HCT116 (cell line): ENCODE measurements around the gene LILRB3. TPM values are rescaled to one million over a fixed set of nuclear protein-coding genes. Genes with fewer than 3 reads are reported as not detected.

ENCODE experiments used
- ATAC-seq: fragments of 200-7000 bp; cut with Tn5 transposase; 2 replicates; pipeline ENCODE4 v1.9.1; 2020; ENCODE audit warnings: mild to moderate bottlenecking, moderate library complexity
- BruUV-seq: library from RNA; stranded (reverse); fragments of 400-500 nt; replicated peaks from 2 replicates; lab custom pipeline; 2021; lab: Mats Ljungman, UMichigan
- CTCF ChIA-PET: fragments of 300-600 bp; sonication (Branson Sonifier 250); formaldehyde crosslinking; loops from one replicate; lab custom pipeline; 2021; ENCODE audit warnings: antibody characterized with exemption; lab: Charles Lee
- POLR2A ChIA-PET: fragments of 300-600, 350-600 bp; sonication (Branson Sonifier 250); formaldehyde crosslinking; loops from one replicate; lab custom pipeline; 2021; ENCODE audit warnings: antibody characterized with exemption; lab: Charles Lee
- RAD21 ChIA-PET, 2 experiments: fragments of 300-600 bp; sonication (Branson Sonifier 250); formaldehyde crosslinking; loops; one replicate each; lab custom pipeline; 2023; ENCODE audit warnings: low total read pairs in 2 of 2; ENCODE audit not compliant: uncharacterized antibody in 2 of 2, unreplicated experiment in 2 of 2, low non-redundant PET in 1 of 2; lab: Charles Lee
- DNase-seq: peaks from one replicate; pipeline ENCODE4 v3.0.0-alpha.2; 2010; ENCODE audit warnings: low read depth, low spot score
- H2AFZ ChIP-seq: fragments of 200-600 bp; shearing (Covaris generic), sonication (generic); 2 replicates; pipeline ENCODE4 v1.6.1; 2017; ENCODE audit warnings: low read depth, mixed run types, mixed read lengths, antibody characterized with exemption, low read length; ENCODE audit not compliant: poor library complexity, severe bottlenecking
- H3K27ac ChIP-seq: 2 replicates; pipeline ENCODE4 v1.5.1; 2012; ENCODE audit warnings: low read depth, low read length
- H3K27me3 ChIP-seq: fragments of 200-600 bp; sonication (generic); 2 replicates; pipeline ENCODE4 v1.6.1; 2016; ENCODE audit warnings: mixed run types, low read length, mixed read lengths; ENCODE audit not compliant: insufficient read depth
- H3K36me3 ChIP-seq, 2 experiments: fragments of 200-500 bp in 1 of 2; fragments of 200-600 bp in 1 of 2; sonication (Bioruptor generic) in 1 of 2; sonication (generic) in 1 of 2; 2 replicates each; pipeline versions ENCODE4 v1.5.1 to v1.6.1; 2014 to 2016; ENCODE audit warnings: low read length in 2 of 2, inconsistent platforms in 1 of 2, mixed read lengths in 1 of 2, mixed run types in 1 of 2; ENCODE audit not compliant: insufficient read depth in 2 of 2, control insufficient read depth in 1 of 2
- H3K4me1 ChIP-seq, 2 experiments: fragments of 200-600 bp in 1 of 2; sonication (generic) in 1 of 2; 2 replicates each; pipeline versions ENCODE4 v1.5.1 to v1.6.1; 2012 to 2017; ENCODE audit warnings: low read length in 2 of 2, inconsistent platforms in 1 of 2, mild to moderate bottlenecking in 1 of 2, mixed read lengths in 1 of 2, mixed run types in 1 of 2, moderate library complexity in 1 of 2; ENCODE audit not compliant: insufficient read depth in 2 of 2, control insufficient read depth in 1 of 2
- H3K4me2 ChIP-seq: fragments of 200-600 bp; sonication (generic); 2 replicates; pipeline ENCODE4 v1.6.1; 2017; ENCODE audit warnings: mixed run types, low read length, mixed read lengths
- H3K4me3 ChIP-seq, 2 experiments: fragments of 200-600 bp in 1 of 2; sonication (generic) in 1 of 2; replicated peaks in 1 of 2; 2 replicates each; pipeline ENCODE4 v1.5.1; 2011 to 2016; ENCODE audit warnings: low read length in 2 of 2, control low read depth in 1 of 2, low read depth in 1 of 2, mild to moderate bottlenecking in 1 of 2, mixed read lengths in 1 of 2, mixed run types in 1 of 2
- H3K79me2 ChIP-seq: fragments of 200-600 bp; sonication (generic); 2 replicates; pipeline ENCODE4 v1.6.1; 2017; ENCODE audit warnings: mild to moderate bottlenecking, mixed run types, low read length, moderate library complexity, mixed read lengths; ENCODE audit not compliant: insufficient read depth
- H3K9ac ChIP-seq: fragments of 200-600 bp; sonication (generic); 2 replicates; pipeline ENCODE4 v1.6.1; 2016; ENCODE audit warnings: low read length, mixed read lengths
- H3K9me2 ChIP-seq: fragments of 200-600 bp; sonication (generic), shearing (Covaris generic); 2 replicates; pipeline ENCODE4 v1.6.1; 2017; ENCODE audit warnings: mixed run types, mild to moderate bottlenecking, moderate library complexity; ENCODE audit not compliant: insufficient read depth
- H3K9me3 ChIP-seq, 2 experiments: fragments of 200-500 bp in 1 of 2; fragments of 200-600 bp in 1 of 2; sonication (Bioruptor generic) in 1 of 2; sonication (generic) in 1 of 2; 2 replicates each; pipeline ENCODE4 v1.6.1; 2014 to 2017; ENCODE audit warnings: low read length in 2 of 2, mixed read lengths in 2 of 2, inconsistent platforms in 1 of 2, low read depth in 1 of 2, mild to moderate bottlenecking in 1 of 2, mixed run types in 1 of 2, moderate library complexity in 1 of 2; ENCODE audit not compliant: control insufficient read depth in 1 of 2, insufficient read depth in 1 of 2
- H4K20me1 ChIP-seq: fragments of 200-600 bp; sonication (generic), shearing (Covaris generic); 2 replicates; pipeline ENCODE4 v1.6.1; 2017; ENCODE audit warnings: mixed run types, mild to moderate bottlenecking, moderate library complexity; ENCODE audit not compliant: insufficient read depth
- ELF1 ChIP-seq: IDR thresholded peaks from 2 replicates; pipeline ENCODE4 v1.6.1; 2012; ENCODE audit warnings: low read depth, borderline replicate concordance
- EZH2phosphoT487 ChIP-seq: fragments of 200-600 bp; IDR thresholded peaks from 2 replicates; pipeline ENCODE4 v1.6.1; 2018; ENCODE audit warnings: antibody characterized with exemption, borderline replicate concordance
- FOSL1 ChIP-seq: IDR thresholded peaks from 2 replicates; pipeline ENCODE4 v1.6.1; 2012; ENCODE audit warnings: low read depth
- JUND ChIP-seq: IDR thresholded peaks from 2 replicates; pipeline ENCODE4 v1.6.1; 2012
- POLR2AphosphoS5 ChIP-seq: IDR thresholded peaks from 2 replicates; pipeline ENCODE4 v1.6.1; 2011; ENCODE audit warnings: mild to moderate bottlenecking, low read depth, low read length, moderate library complexity
- RAD21 ChIP-seq: IDR thresholded peaks from 2 replicates; pipeline ENCODE4 v1.6.1; 2012; ENCODE audit warnings: low read depth, mild to moderate bottlenecking
- REST ChIP-seq: IDR thresholded peaks from 2 replicates; pipeline ENCODE4 v1.6.1; 2012; ENCODE audit warnings: low read depth
- SIN3A ChIP-seq: IDR thresholded peaks from 2 replicates; pipeline ENCODE4 v1.6.1; 2012; ENCODE audit warnings: low read depth
- SP1 ChIP-seq: IDR thresholded peaks from 2 replicates; pipeline ENCODE4 v1.6.1; 2012; ENCODE audit warnings: low read depth
- SRF ChIP-seq: IDR thresholded peaks from 2 replicates; pipeline ENCODE4 v1.6.1; 2012; ENCODE audit warnings: low read depth
- TCF7L2 ChIP-seq: IDR thresholded peaks from 2 replicates; pipeline ENCODE4 v1.7.0; 2011; ENCODE audit warnings: borderline replicate concordance, inconsistent platforms; ENCODE audit not compliant: insufficient read depth, insufficient read length; ENCODE audit errors: extremely low read depth
- YY1 ChIP-seq: IDR thresholded peaks from 2 replicates; pipeline ENCODE4 v1.6.1; 2011; ENCODE audit warnings: low read length, low read depth, moderate library complexity, mild to moderate bottlenecking; ENCODE audit not compliant: insufficient replicate concordance; ENCODE audit errors: extremely low read depth
- intact Hi-C: fragments of 100-400 bp; cut with micrococcal nuclease; formaldehyde crosslinking; loops from 2 replicates; pipeline ENCODE4 v1.10.0; 2022
- total RNA-seq: library from RNA; stranded (reverse); gene quantifications from one replicate; pipeline ENCODE4 v1.2.1, GENCODE V29; 2021; ENCODE audit not compliant: unreplicated experiment
- TF ChIP-seq, protein P1 (sequence below): IDR thresholded peaks from 2 replicates; pipeline ENCODE4 v1.6.1; 2011; ENCODE audit warnings: mild to moderate bottlenecking, low read length, moderate library complexity; ENCODE audit not compliant: insufficient replicate concordance; ENCODE audit errors: extremely low read depth

LILRB3 gene
- total RNA-seq, 1 experiment from 2014 or later = 0.12 TPM

DNA sequence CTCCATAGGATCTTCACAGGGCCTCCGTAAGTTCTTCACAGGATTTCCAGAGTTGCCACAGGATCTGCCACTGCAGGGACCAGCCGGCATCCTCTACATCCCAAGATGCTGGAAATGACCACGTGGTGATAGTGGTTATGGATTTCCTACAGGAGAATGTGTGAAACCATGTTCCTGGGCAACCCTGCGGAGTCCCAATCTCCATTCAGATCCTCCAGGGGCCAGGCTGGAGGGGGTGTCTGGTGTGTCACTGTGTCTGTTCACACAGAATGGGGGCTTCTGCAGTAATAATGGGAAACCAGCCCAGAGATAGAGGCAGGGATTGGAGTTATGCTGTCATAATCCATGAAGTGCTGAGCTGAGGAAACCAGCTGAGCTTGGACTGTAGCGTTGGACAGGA, 11.1 kb upstream of the LILRB3 start:
- ATAC-seq (no peak), DNase-seq (no peak)
- intact Hi-C loops = loop anchor here (5.0 kb wide), 1 partner anchor 158 kb away; no protein-coding TSS in a partner anchor
- no peak overlapping the region for H3K27ac ChIP-seq
- peaks cover 5 to 13% of the 10 kb centered on the region in 2 experiments; a peak in 3 of 4 replicates for H3K9me3 ChIP-seq
- H3K36me3 ChIP-seq = no peaks in the 10 kb centered on the region
- no peaks in the 10 kb centered on the region for H3K27me3 ChIP-seq
- no peaks in the 10 kb centered on the region for H3K9me2 ChIP-seq
- no peaks in the 10 kb centered on the region for H4K20me1 ChIP-seq
- H2AFZ ChIP-seq = no peak overlapping the region
- H3K4me3 ChIP-seq = no peak overlapping the region
- TF ChIP-seq JUND (no peak), REST (no peak), POLR2AphosphoS5 (no peak), SP1 (no peak), YY1 (no peak), FOSL1 (no peak), TCF7L2 (no peak), SRF (no peak), ELF1 (no peak), SIN3A (no peak), EZH2phosphoT487 (no peak), RAD21 (no peak)
- TF ChIP-seq, protein P1, sequence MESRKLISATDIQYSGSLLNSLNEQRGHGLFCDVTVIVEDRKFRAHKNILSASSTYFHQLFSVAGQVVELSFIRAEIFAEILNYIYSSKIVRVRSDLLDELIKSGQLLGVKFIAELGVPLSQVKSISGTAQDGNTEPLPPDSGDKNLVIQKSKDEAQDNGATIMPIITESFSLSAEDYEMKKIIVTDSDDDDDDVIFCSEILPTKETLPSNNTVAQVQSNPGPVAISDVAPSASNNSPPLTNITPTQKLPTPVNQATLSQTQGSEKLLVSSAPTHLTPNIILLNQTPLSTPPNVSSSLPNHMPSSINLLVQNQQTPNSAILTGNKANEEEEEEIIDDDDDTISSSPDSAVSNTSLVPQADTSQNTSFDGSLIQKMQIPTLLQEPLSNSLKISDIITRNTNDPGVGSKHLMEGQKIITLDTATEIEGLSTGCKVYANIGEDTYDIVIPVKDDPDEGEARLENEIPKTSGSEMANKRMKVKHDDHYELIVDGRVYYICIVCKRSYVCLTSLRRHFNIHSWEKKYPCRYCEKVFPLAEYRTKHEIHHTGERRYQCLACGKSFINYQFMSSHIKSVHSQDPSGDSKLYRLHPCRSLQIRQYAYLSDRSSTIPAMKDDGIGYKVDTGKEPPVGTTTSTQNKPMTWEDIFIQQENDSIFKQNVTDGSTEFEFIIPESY = no peak
- no peaks in the 10 kb centered on the region for H3K79me2 ChIP-seq
- RAD21 ChIA-PET = no interaction called here
- no TSS peak for BruUV-seq
- no peak overlapping the region for H3K9ac ChIP-seq
- POLR2A ChIA-PET = interaction anchor here (1.5 kb wide), 1 partner anchor 63 kb away, joined by 3 read pairs; no protein-coding TSS in a partner anchor
- CTCF ChIA-PET = no interaction called here
- H3K4me2 ChIP-seq = no peak overlapping the region
- H3K4me1 ChIP-seq = peaks cover 5 to 15% of the 10 kb centered on the region in 2 experiments; a peak in 3 of 4 replicates
